ENCODE results near the gene CAMK1D.

DNA sequence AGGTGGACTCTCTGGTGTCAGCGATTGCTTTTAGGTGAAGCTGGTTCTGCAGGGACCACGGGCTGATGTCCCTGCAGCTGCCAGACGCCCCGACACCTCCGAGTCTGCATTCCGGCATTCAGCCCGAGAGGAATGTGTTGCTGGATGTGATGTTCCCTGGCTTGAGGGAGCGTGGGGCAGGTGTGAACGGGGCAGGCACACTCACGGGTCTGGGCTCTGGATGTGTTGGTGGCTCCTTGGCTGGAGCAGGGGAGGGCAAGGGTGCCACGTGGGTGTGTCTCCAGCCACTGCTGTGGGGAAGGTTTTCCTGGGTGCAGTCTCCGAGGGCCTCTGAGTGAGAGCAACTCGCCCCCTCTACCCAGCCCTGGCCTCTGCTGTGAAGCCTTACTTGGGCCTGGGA, 140.5 kb downstream of the CAMK1D start:
- no peak for TF ChIP-seq CTCF (IDR thresholded peaks at IDR 0.05)
- TF ChIP-seq POLR2A (IDR thresholded peaks at IDR 0.05): no peak

All from testis (tissue), 2 donors.